NOMO-1 (cell line): Measurements from ENCODE around the gene PACSIN1.
A peak's percentile ranks its signal among the peaks of the same experiment; 100 is the strongest.
"Not testable (repeated sequence)": the region's sequence is repeated elsewhere in the genome, so short reads cannot be mapped to it uniquely, and the experiment has no call there.

Source experiments
- DNase-seq, 2 experiments: peaks; one replicate each; lab custom pipeline; 2025; ENCODE audit not compliant: unreplicated experiment in 2 of 2; lab: John Stamatoyannopoulos, UW

Gene PACSIN1

GRCh38 chr6:34457742-34458735, 7.8 kb upstream of the PACSIN1 start:
- DNase-seq = no peak

GRCh38 chr6:34459899-34460593, 5.8 kb upstream of the PACSIN1 start:
- peak; percentile 68 to 75 for DNase-seq

- no peak for DNase-seq
Measured at GRCh38 chr6:34460796-34461507, 4.9 kb upstream of the PACSIN1 start.

GRCh38 chr6:34462010-34462409, 3.9 kb upstream of the PACSIN1 start:
- no peak for DNase-seq

GRCh38 chr6:34462551-34462971, 3.3 kb upstream of the PACSIN1 start:
- DNase-seq = peak in 1 of 2 experiments; percentile 17

- no peak for DNase-seq
Measured at GRCh38 chr6:34463299-34463698, 2.6 kb upstream of the PACSIN1 start.

GRCh38 chr6:34463849-34464248, 2.0 kb upstream of the PACSIN1 start:
- no peak for DNase-seq

GRCh38 chr6:34466242-34467185, 638 bp downstream of the PACSIN1 start:
- DNase-seq = no peak

- DNase-seq = peak; percentile 58 to 75
Measured at GRCh38 chr6:34468378-34468892, 2.6 kb downstream of the PACSIN1 start.

GRCh38 chr6:34469499-34469898, 3.6 kb downstream of the PACSIN1 start:
- no peak for DNase-seq

GRCh38 chr6:34472425-34472824, 6.5 kb downstream of the PACSIN1 start:
- DNase-seq = no peak

- no peak for DNase-seq
Measured at GRCh38 chr6:34473967-34474366, 8.1 kb downstream of the PACSIN1 start.

GRCh38 chr6:34474754-34475153, 8.9 kb downstream of the PACSIN1 start:
- no peak for DNase-seq

- no peak for DNase-seq
Measured at GRCh38 chr6:34475238-34475682, 9.4 kb downstream of the PACSIN1 start.

GRCh38 chr6:34475767-34476328, 10.0 kb downstream of the PACSIN1 start:
- no peak for DNase-seq

- DNase-seq = no peak
Measured at GRCh38 chr6:34476447-34476846, 10.6 kb downstream of the PACSIN1 start.

GRCh38 chr6:34476921-34477320, 11.0 kb downstream of the PACSIN1 start:
- no peak for DNase-seq

- no peak for DNase-seq
Measured at GRCh38 chr6:34478796-34479195, 12.9 kb downstream of the PACSIN1 start.

GRCh38 chr6:34483781-34484180, 17.9 kb downstream of the PACSIN1 start:
- not testable (repeated sequence) for DNase-seq
